Measurements from ENCODE around the gene HBB.

The HBB gene

GRCh38 chr11:5228124-5228523 lies 1.3 kb upstream of the HBB start:
- Histone ChIP-seq H3K4me1 (ENCODE audit: control insufficient read depth, insufficient read depth, low read depth, low read length) (no peaks in the 10 kb centered on the region), H3K23ac (ENCODE audit: low read length in 2 of 2) (no peak overlapping the region), H3K4me2 (ENCODE audit: low read length, poor library complexity, severe bottlenecking) (no peak overlapping the region), H2BK5ac (ENCODE audit: low read depth, low read length, poor library complexity, severe bottlenecking) (no peak overlapping the region), H3K9me3 (ENCODE audit: control insufficient read depth, low read length) (no peaks in the 10 kb centered on the region), H3K27me3 (ENCODE audit: control insufficient read depth in 1 of 2, insufficient read depth in 1 of 2, low read length in 2 of 2) (no peaks in the 10 kb centered on the region), H3K14ac (ENCODE audit: low read length in 2 of 2) (no peak overlapping the region), H3K4ac (ENCODE audit: low read depth in 1 of 2, low read length in 2 of 2) (no peak overlapping the region), H2BK120ac (ENCODE audit: low read depth, low read length) (no peak overlapping the region), H2AFZ (ENCODE audit: low read depth, low read length) (no peak overlapping the region), H2BK15ac (ENCODE audit: low read depth, poor library complexity, severe bottlenecking) (no peak overlapping the region), H2BK12ac (ENCODE audit: low read length in 2 of 2) (no peak overlapping the region), H3K27ac (ENCODE audit: low read length, poor library complexity, severe bottlenecking) (no peak overlapping the region), H3K9ac (ENCODE audit: low read length) (no peak overlapping the region), H3K4me3 (ENCODE audit: insufficient read depth in 1 of 2, low read depth in 1 of 2, low read length in 2 of 2) (no peak overlapping the region), H3K18ac (ENCODE audit: low read depth in 1 of 2, low read length in 2 of 2) (no peak overlapping the region), H2AK5ac (ENCODE audit: low read length, severe bottlenecking) (no peak overlapping the region), H3K36me3 (ENCODE audit: control insufficient read depth in 1 of 2, insufficient read depth in 2 of 2, low read depth in 1 of 2, low read length in 2 of 2) (no peaks in the 10 kb centered on the region), H3K79me1 (replicated peaks; ENCODE audit: low read length, poor library complexity, severe bottlenecking) (no peaks in the 10 kb centered on the region), H4K8ac (ENCODE audit: low read length) (no peak overlapping the region), H4K91ac (ENCODE audit: low read length) (no peak overlapping the region)
- no peak for DNase-seq
- 81% methylated on average over 3 of the region's 5 CpGs for WGBS

GRCh38 chr11:5227681-5228080 lies 810 bp upstream of the HBB start:
- no peak for DNase-seq
- no peak overlapping the region for H2AFZ ChIP-seq (ENCODE audit: low read depth, low read length)
- WGBS: 87% methylated on average over 1 of the region's 1 CpG
- no peak overlapping the region for H3K4me2 ChIP-seq (ENCODE audit: low read length, poor library complexity, severe bottlenecking)
- no peak overlapping the region for H2BK12ac ChIP-seq (ENCODE audit: low read length in 2 of 2)
- H3K9ac ChIP-seq (ENCODE audit: low read length): no peak overlapping the region
- H3K36me3 ChIP-seq (ENCODE audit: control insufficient read depth in 1 of 2, insufficient read depth in 2 of 2, low read depth in 1 of 2, low read length in 2 of 2): no peaks in the 10 kb centered on the region
- H3K4ac ChIP-seq (ENCODE audit: low read depth in 1 of 2, low read length in 2 of 2): no peak overlapping the region
- H3K9me3 ChIP-seq (ENCODE audit: control insufficient read depth, low read length): no peaks in the 10 kb centered on the region
- no peak overlapping the region for H4K91ac ChIP-seq (ENCODE audit: low read length)
- no peak overlapping the region for H3K27ac ChIP-seq (ENCODE audit: low read length, poor library complexity, severe bottlenecking)
- H3K18ac ChIP-seq (ENCODE audit: low read depth in 1 of 2, low read length in 2 of 2): no peak overlapping the region
- H4K8ac ChIP-seq (ENCODE audit: low read length): no peak overlapping the region
- no peak overlapping the region for H2AK5ac ChIP-seq (ENCODE audit: low read length, severe bottlenecking)
- H3K23ac ChIP-seq (ENCODE audit: low read length in 2 of 2): no peak overlapping the region
- H3K79me1 ChIP-seq (replicated peaks; ENCODE audit: low read length, poor library complexity, severe bottlenecking): no peaks in the 10 kb centered on the region
- no peak overlapping the region for H3K14ac ChIP-seq (ENCODE audit: low read length in 2 of 2)
- H2BK15ac ChIP-seq (ENCODE audit: low read depth, poor library complexity, severe bottlenecking): no peak overlapping the region
- no peaks in the 10 kb centered on the region for H3K4me1 ChIP-seq (ENCODE audit: control insufficient read depth, insufficient read depth, low read depth, low read length)
- H2BK5ac ChIP-seq (ENCODE audit: low read depth, low read length, poor library complexity, severe bottlenecking): no peak overlapping the region
- H3K27me3 ChIP-seq (ENCODE audit: control insufficient read depth in 1 of 2, insufficient read depth in 1 of 2, low read length in 2 of 2): no peaks in the 10 kb centered on the region
- H3K4me3 ChIP-seq (ENCODE audit: insufficient read depth in 1 of 2, low read depth in 1 of 2, low read length in 2 of 2): no peak overlapping the region
- H2BK120ac ChIP-seq (ENCODE audit: low read depth, low read length): no peak overlapping the region

- H3K9me3 ChIP-seq (ENCODE audit: control insufficient read depth, low read length): no peaks in the 10 kb centered on the region
- H3K18ac ChIP-seq (ENCODE audit: low read depth in 1 of 2, low read length in 2 of 2): no peak overlapping the region
- no peak overlapping the region for H2AK5ac ChIP-seq (ENCODE audit: low read length, severe bottlenecking)
- H3K4ac ChIP-seq (ENCODE audit: low read depth in 1 of 2, low read length in 2 of 2): no peak overlapping the region
- H3K27me3 ChIP-seq (ENCODE audit: control insufficient read depth in 1 of 2, insufficient read depth in 1 of 2, low read length in 2 of 2): no peaks in the 10 kb centered on the region
- H3K9ac ChIP-seq (ENCODE audit: low read length): no peak overlapping the region
- H2AFZ ChIP-seq (ENCODE audit: low read depth, low read length): no peak overlapping the region
- no peaks in the 10 kb centered on the region for H3K79me1 ChIP-seq (replicated peaks; ENCODE audit: low read length, poor library complexity, severe bottlenecking)
- H3K4me3 ChIP-seq (ENCODE audit: insufficient read depth in 1 of 2, low read depth in 1 of 2, low read length in 2 of 2): no peak overlapping the region
- no peaks in the 10 kb centered on the region for H3K36me3 ChIP-seq (ENCODE audit: control insufficient read depth in 1 of 2, insufficient read depth in 2 of 2, low read depth in 1 of 2, low read length in 2 of 2)
- no peak overlapping the region for H3K23ac ChIP-seq (ENCODE audit: low read length in 2 of 2)
- no peak overlapping the region for H3K27ac ChIP-seq (ENCODE audit: low read length, poor library complexity, severe bottlenecking)
- 100% methylated on average over 1 of the region's 2 CpGs for WGBS
- no peak for DNase-seq
- no peak overlapping the region for H4K91ac ChIP-seq (ENCODE audit: low read length)
- H2BK15ac ChIP-seq (ENCODE audit: low read depth, poor library complexity, severe bottlenecking): no peak overlapping the region
- H2BK12ac ChIP-seq (ENCODE audit: low read length in 2 of 2): no peak overlapping the region
- H3K14ac ChIP-seq (ENCODE audit: low read length in 2 of 2): no peak overlapping the region
- H2BK120ac ChIP-seq (ENCODE audit: low read depth, low read length): no peak overlapping the region
- H3K4me2 ChIP-seq (ENCODE audit: low read length, poor library complexity, severe bottlenecking): no peak overlapping the region
- H2BK5ac ChIP-seq (ENCODE audit: low read depth, low read length, poor library complexity, severe bottlenecking): no peak overlapping the region
- no peak overlapping the region for H4K8ac ChIP-seq (ENCODE audit: low read length)
- no peaks in the 10 kb centered on the region for H3K4me1 ChIP-seq (ENCODE audit: control insufficient read depth, insufficient read depth, low read depth, low read length)
These were observed 1.4 kb downstream of the HBB start for GRCh38 chr11:5225480-5225871.

- Histone ChIP-seq H2AK5ac (ENCODE audit: low read length, severe bottlenecking) (no peak overlapping the region), H3K36me3 (ENCODE audit: control insufficient read depth in 1 of 2, insufficient read depth in 2 of 2, low read depth in 1 of 2, low read length in 2 of 2) (no peaks in the 10 kb centered on the region), H2BK15ac (ENCODE audit: low read depth, poor library complexity, severe bottlenecking) (no peak overlapping the region), H2BK12ac (ENCODE audit: low read length in 2 of 2) (no peak overlapping the region), H3K27ac (ENCODE audit: low read length, poor library complexity, severe bottlenecking) (no peak overlapping the region), H3K9ac (ENCODE audit: low read length) (no peak overlapping the region), H3K4me3 (ENCODE audit: insufficient read depth in 1 of 2, low read depth in 1 of 2, low read length in 2 of 2) (no peak overlapping the region), H3K4ac (ENCODE audit: low read depth in 1 of 2, low read length in 2 of 2) (no peak overlapping the region), H4K91ac (ENCODE audit: low read length) (no peak overlapping the region), H3K79me1 (replicated peaks; ENCODE audit: low read length, poor library complexity, severe bottlenecking) (no peaks in the 10 kb centered on the region), H2AFZ (ENCODE audit: low read depth, low read length) (no peak overlapping the region), H4K8ac (ENCODE audit: low read length) (no peak overlapping the region), H3K14ac (ENCODE audit: low read length in 2 of 2) (no peak overlapping the region), H3K4me2 (ENCODE audit: low read length, poor library complexity, severe bottlenecking) (no peak overlapping the region), H3K4me1 (ENCODE audit: control insufficient read depth, insufficient read depth, low read depth, low read length) (no peaks in the 10 kb centered on the region), H2BK120ac (ENCODE audit: low read depth, low read length) (no peak overlapping the region), H3K27me3 (ENCODE audit: control insufficient read depth in 1 of 2, insufficient read depth in 1 of 2, low read length in 2 of 2) (no peaks in the 10 kb centered on the region), H2BK5ac (ENCODE audit: low read depth, low read length, poor library complexity, severe bottlenecking) (no peak overlapping the region), H3K9me3 (ENCODE audit: control insufficient read depth, low read length) (no peaks in the 10 kb centered on the region), H3K23ac (ENCODE audit: low read length in 2 of 2) (peak overlapping the region in 1 of 2 experiments; percentile 59), H3K18ac (ENCODE audit: low read depth in 1 of 2, low read length in 2 of 2) (no peak overlapping the region)
- 88% methylated on average over 3 of the region's 6 CpGs for WGBS
- no peak for DNase-seq
These were observed 2.1 kb downstream of the HBB start for GRCh38 chr11:5224538-5225479.

Data from mesenchymal stem cell (in vitro differentiated cells and primary cell).